PFSK-1 (cell line): ENCODE results near the gene CSNK2B.

ENCODE experiments used
- FOXP2 ChIP-seq: optimal IDR thresholded peaks from 2 replicates; pipeline ENCODE3; 2011; ENCODE audit warnings: borderline replicate concordance, control low read depth, inconsistent platforms; ENCODE audit not compliant: insufficient read depth; ENCODE audit errors: extremely low read length, extremely low read depth
- POLR2AphosphoS5 ChIP-seq: IDR thresholded peaks from 2 replicates; pipeline ENCODE4 v1.6.1; 2012; ENCODE audit warnings: low read depth, mild to moderate bottlenecking, control low read depth, low read length, moderate library complexity
- REST ChIP-seq, 2 experiments: IDR thresholded peaks; 2 replicates each; pipeline versions ENCODE4 v1.6.1 to v1.8.0; 2011 to 2012; ENCODE audit warnings: low read depth in 2 of 2, low read length in 2 of 2, control low read depth in 1 of 2, inconsistent platforms in 1 of 2, mild to moderate bottlenecking in 1 of 2, moderate library complexity in 1 of 2; ENCODE audit not compliant: insufficient read depth in 1 of 2
- SIN3A ChIP-seq: IDR thresholded peaks from 2 replicates; pipeline ENCODE4 v1.6.1; 2012; ENCODE audit warnings: mild to moderate bottlenecking, low read length, moderate library complexity, borderline replicate concordance; ENCODE audit not compliant: insufficient read depth
- TAF1 ChIP-seq: IDR thresholded peaks from 2 replicates; pipeline ENCODE4 v1.6.1; 2012; ENCODE audit warnings: low read length, control low read depth, borderline replicate concordance; ENCODE audit not compliant: insufficient read depth

The CSNK2B gene

DNA sequence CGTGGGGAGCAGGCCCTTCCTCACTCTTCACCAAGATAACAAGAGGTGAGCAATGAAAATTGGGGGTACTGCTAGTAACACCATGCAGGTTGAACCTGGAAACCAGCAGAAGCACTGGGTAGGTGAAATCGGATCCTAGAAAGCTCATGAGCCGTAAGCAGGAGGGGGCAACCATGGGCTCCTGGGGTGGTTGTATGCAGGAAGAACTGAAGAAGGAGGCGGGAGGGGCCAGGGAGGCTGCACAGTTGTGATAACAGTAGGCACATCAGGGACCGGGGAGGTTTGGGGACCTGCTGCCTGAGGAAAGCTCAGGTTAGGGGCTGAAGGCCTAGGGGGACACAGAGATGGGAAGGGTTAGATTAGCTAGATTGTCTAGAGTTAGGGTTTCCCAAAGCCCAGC lies 20.6 kb downstream of the CSNK2B start:
- TF ChIP-seq POLR2AphosphoS5 = no peak
- TF ChIP-seq SIN3A = no peak
- TF ChIP-seq FOXP2 = no peak
- no peak for TF ChIP-seq TAF1
- TF ChIP-seq REST (IDR thresholded peaks at IDR 0.05; ENCODE audit: insufficient read depth in 1 of 2, low read depth in 2 of 2, low read length in 2 of 2) = no peak

- no peak for TF ChIP-seq SIN3A
- no peak for TF ChIP-seq TAF1
- no peak for TF ChIP-seq REST (IDR thresholded peaks at IDR 0.05; ENCODE audit: insufficient read depth in 1 of 2, low read depth in 2 of 2, low read length in 2 of 2)
- no peak for TF ChIP-seq POLR2AphosphoS5
Observed at GRCh38 chr6:31687321-31687720, 21.4 kb downstream of the CSNK2B start.

GRCh38 chr6:31687860-31688693 lies 22.2 kb downstream of the CSNK2B start:
- no peak for TF ChIP-seq FOXP2
- no peak for TF ChIP-seq POLR2AphosphoS5
- no peak for TF ChIP-seq SIN3A
- no peak for TF ChIP-seq REST (IDR thresholded peaks at IDR 0.05; ENCODE audit: insufficient read depth in 1 of 2, low read depth in 2 of 2, low read length in 2 of 2)

DNA sequence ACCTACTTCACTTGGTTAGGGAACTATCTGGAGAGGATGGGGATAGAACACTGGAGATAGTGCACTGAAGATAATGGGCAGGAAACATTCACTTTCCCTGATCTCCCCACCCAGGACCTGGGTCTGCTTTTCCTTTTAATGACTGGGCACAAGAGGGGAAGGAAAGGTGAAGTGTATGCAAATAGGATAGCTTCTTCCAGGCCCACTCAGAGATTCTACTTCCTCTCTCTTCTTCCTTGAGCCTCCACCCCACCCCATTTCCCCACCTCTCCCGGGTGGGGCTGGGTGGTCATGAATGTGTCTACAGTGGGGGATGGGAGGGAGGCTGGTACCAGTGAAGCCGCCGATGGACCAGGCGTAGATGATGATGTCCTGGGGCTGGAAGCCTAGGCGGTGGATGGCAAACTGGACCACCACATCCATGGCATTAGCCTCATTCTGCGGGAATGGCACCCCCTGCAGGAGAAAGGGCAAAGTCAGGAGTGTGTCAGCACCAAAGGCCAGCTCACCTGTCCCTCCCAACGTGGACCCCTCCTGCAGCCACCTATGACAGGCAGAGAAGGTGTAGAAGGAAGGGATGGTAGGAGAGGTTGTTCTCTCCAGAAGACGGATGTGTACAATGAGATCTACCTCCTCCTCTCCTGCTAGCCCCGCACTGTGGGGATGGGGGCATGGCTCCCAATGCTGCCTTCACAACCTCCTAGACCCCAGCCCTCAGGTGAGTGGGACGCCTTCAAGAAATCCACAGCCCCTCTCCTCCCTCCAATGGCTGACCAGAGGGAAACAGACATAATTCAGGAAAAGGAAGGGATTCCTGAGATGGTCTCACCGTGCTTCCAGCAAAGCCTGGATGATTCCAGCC lies 23.6 kb downstream of the CSNK2B start:
- TF ChIP-seq POLR2AphosphoS5 (no peak), REST (IDR thresholded peaks at IDR 0.05; ENCODE audit: insufficient read depth in 1 of 2, low read depth in 2 of 2, low read length in 2 of 2) (no peak), FOXP2 (no peak), SIN3A (no peak), TAF1 (no peak)
